Ureter (tissue), 1 donor: ENCODE data around the gene DVL2. TPM values are rescaled to one million over a fixed set of nuclear protein-coding genes. Genes with fewer than 3 reads are reported as not detected.

ENCODE experiments used
- DNase-seq: peaks from one replicate; pipeline ENCODE4 v3.0.0-alpha.2; 2020; ENCODE audit warnings: low spot score
- total RNA-seq: library from RNA; stranded (reverse); gene quantifications from one replicate; pipeline ENCODE4 v1.2.4, GENCODE V29; 2023
- donor health status: DM: yes; HTN: yes; CAD: no.

DVL2 gene
- total RNA-seq, 1 donor from 2014 or later, result 38.4 TPM

- no peak for DNase-seq
Observed at GRCh38 chr17:7238420-7239090, 4.2 kb upstream of the DVL2 start.

GRCh38 chr17:7237761-7238419 is 3.6 kb upstream of the DVL2 start:
- peak; percentile 89 for DNase-seq

GRCh38 chr17:7237266-7237760 is 3.0 kb upstream of the DVL2 start:
- DNase-seq, result no peak

- no peak for DNase-seq
Observed at GRCh38 chr17:7236808-7237207, 2.5 kb upstream of the DVL2 start.

- DNase-seq, result no peak
Observed at GRCh38 chr17:7235693-7236665, 1.7 kb upstream of the DVL2 start.

- DNase-seq, result no peak
Observed at GRCh38 chr17:7233701-7234082, 625 bp downstream of the DVL2 start.

GRCh38 chr17:7232114-7232513 is 2.2 kb downstream of the DVL2 start:
- DNase-seq, result no peak

GRCh38 chr17:7229504-7229903 is 4.8 kb downstream of the DVL2 start:
- DNase-seq, result no peak

GRCh38 chr17:7228920-7229319 is 5.4 kb downstream of the DVL2 start:
- no peak for DNase-seq

- no peak for DNase-seq
Observed at GRCh38 chr17:7226721-7227710, 7.3 kb downstream of the DVL2 start.

- DNase-seq, result no peak
Observed at GRCh38 chr17:7225711-7226331, 8.5 kb downstream of the DVL2 start.

GRCh38 chr17:7224661-7225111 is 9.6 kb downstream of the DVL2 start:
- no peak for DNase-seq

GRCh38 chr17:7224110-7224509 is 10.2 kb downstream of the DVL2 start:
- no peak for DNase-seq

- DNase-seq, result no peak
Observed at GRCh38 chr17:7223375-7223774, 10.9 kb downstream of the DVL2 start.

- no peak for DNase-seq
Observed at GRCh38 chr17:7222972-7223292, 11.4 kb downstream of the DVL2 start.

- no peak for DNase-seq
Observed at GRCh38 chr17:7222093-7222971, 12.0 kb downstream of the DVL2 start.

- DNase-seq, result no peak
Observed at GRCh38 chr17:7221278-7222092, 12.8 kb downstream of the DVL2 start.

GRCh38 chr17:7220593-7221277 is 13.6 kb downstream of the DVL2 start:
- DNase-seq, result no peak
